ENCODE data around the gene MAML2.

Gene MAML2

GRCh38 chr11:95996621-95997235 lies 346.3 kb downstream of the MAML2 start:
- Mint-ChIP-seq H3K4me3 (no peak overlapping the region), H3K4me1 (ENCODE audit: low read depth) (peaks cover 40% of the 10 kb centered on the region), H3K27me3 (no peaks in the 10 kb centered on the region), H3K36me3 (ENCODE audit: low read depth) (peaks cover 28% of the 10 kb centered on the region), H3K9me3 (no peaks in the 10 kb centered on the region), H3K27ac (no peak overlapping the region)
- DNase-seq = no peak

DNA sequence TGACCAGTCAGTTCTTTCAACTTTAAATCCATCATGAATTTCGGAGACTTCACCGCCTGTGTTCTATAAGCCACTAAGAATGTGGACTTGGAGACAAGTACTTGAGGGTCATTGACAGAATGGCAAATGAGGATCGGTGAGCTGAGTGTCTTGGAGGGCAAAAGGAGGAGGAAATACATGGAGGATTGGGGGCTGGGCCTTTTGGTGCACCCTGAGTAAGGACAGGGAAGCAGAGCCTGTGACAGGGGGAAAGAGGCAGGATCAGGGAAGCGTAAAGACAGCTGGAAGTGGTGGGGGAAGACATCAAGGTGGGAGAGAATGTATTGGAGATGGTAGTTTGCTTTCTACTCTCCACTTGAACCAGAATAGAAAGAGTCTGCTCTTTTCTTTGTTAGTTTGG lies 348.7 kb downstream of the MAML2 start:
- peak overlapping the region; percentile 6 for H3K27ac Mint-ChIP-seq
- peaks cover 49% of the 10 kb centered on the region for H3K36me3 Mint-ChIP-seq (ENCODE audit: low read depth)
- no peaks in the 10 kb centered on the region for H3K9me3 Mint-ChIP-seq
- no peak for DNase-seq
- no peak overlapping the region for H3K4me3 Mint-ChIP-seq
- peaks cover 41% of the 10 kb centered on the region for H3K4me1 Mint-ChIP-seq (ENCODE audit: low read depth)
- H3K27me3 Mint-ChIP-seq = no peaks in the 10 kb centered on the region

GRCh38 chr11:95993438-95994298 lies 349.3 kb downstream of the MAML2 start:
- Mint-ChIP-seq H3K4me3 (no peak overlapping the region), H3K4me1 (ENCODE audit: low read depth) (peaks cover 39% of the 10 kb centered on the region), H3K9me3 (no peaks in the 10 kb centered on the region), H3K27me3 (no peaks in the 10 kb centered on the region), H3K27ac (no peak overlapping the region), H3K36me3 (ENCODE audit: low read depth) (peaks cover 53% of the 10 kb centered on the region)
- no peak for DNase-seq

GRCh38 chr11:95991545-95991944 lies 351.4 kb downstream of the MAML2 start:
- Mint-ChIP-seq H3K36me3 (ENCODE audit: low read depth) (peaks cover 61% of the 10 kb centered on the region), H3K27ac (peak overlapping the region; percentile 45), H3K27me3 (no peaks in the 10 kb centered on the region), H3K4me1 (ENCODE audit: low read depth) (peaks cover 27% of the 10 kb centered on the region), H3K9me3 (no peaks in the 10 kb centered on the region), H3K4me3 (no peak overlapping the region)
- DNase-seq = no peak

DNA sequence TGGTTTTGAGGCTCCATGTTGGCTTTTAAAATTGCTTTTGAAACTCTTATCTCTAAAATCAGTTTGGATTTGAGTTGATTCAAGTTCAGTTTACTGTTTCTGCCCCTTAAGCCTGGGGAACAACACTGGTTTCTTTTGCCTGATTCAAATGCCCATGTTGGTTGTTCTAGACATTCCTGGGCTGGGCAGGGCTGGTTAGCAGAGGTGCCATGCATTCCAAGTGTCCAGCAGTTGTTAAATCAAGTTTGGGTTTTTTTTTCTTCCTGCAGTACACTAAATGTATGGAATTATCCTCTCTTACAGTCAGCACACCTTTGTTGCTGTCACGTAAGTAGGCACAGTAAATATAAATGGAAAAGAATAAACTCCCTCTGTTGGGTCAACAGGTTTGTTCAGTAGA lies 351.9 kb downstream of the MAML2 start:
- H3K4me1 Mint-ChIP-seq (ENCODE audit: low read depth) = peaks cover 24% of the 10 kb centered on the region
- no peak for DNase-seq
- H3K27ac Mint-ChIP-seq = peak overlapping the region; percentile 45
- H3K36me3 Mint-ChIP-seq (ENCODE audit: low read depth) = peaks cover 66% of the 10 kb centered on the region
- no peaks in the 10 kb centered on the region for H3K9me3 Mint-ChIP-seq
- no peak overlapping the region for H3K4me3 Mint-ChIP-seq
- H3K27me3 Mint-ChIP-seq = no peaks in the 10 kb centered on the region

GRCh38 chr11:95989780-95990179 lies 353.2 kb downstream of the MAML2 start:
- Mint-ChIP-seq H3K36me3 (ENCODE audit: low read depth) (peaks cover 74% of the 10 kb centered on the region), H3K27ac (no peak overlapping the region)

DNA sequence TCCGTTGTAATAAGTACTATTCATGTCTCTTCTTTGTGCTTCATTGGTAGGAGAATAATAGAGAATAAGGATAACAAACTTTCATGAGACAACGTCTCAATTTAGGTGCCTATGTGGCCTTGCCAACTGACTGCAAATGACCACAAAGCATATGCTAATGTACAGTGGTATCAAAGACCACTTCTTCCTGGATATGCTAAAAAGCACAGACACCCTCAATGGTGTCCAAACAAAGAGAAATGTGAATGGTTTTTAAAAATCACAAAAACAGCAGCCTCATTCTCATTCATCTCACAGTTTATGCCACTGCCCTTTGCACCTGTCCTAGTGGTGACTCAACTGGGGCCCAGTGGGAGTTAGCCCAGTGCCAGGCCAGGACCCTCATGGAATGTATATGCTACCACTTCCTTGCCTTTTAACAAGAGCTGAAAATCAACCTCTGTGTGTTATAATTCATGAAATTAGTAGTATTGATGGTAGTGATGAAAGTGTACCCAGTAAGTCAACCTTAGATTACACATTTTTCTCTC lies 353.9 kb downstream of the MAML2 start:
- peaks cover 74% of the 10 kb centered on the region for H3K36me3 Mint-ChIP-seq (ENCODE audit: low read depth)
- peaks cover 18% of the 10 kb centered on the region for H3K4me1 Mint-ChIP-seq (ENCODE audit: low read depth)
- peak overlapping the region; percentile 46 for H3K27ac Mint-ChIP-seq
- no peaks in the 10 kb centered on the region for H3K27me3 Mint-ChIP-seq
- no peak for DNase-seq
- H3K4me3 Mint-ChIP-seq = no peak overlapping the region
- H3K9me3 Mint-ChIP-seq = no peaks in the 10 kb centered on the region

More at GRCh38 chr11:95989780-95990179, 353.2 kb downstream of the MAML2 start:
- no peak for DNase-seq
- Mint-ChIP-seq H3K4me1 (ENCODE audit: low read depth) (peaks cover 23% of the 10 kb centered on the region), H3K9me3 (no peaks in the 10 kb centered on the region), H3K27me3 (no peaks in the 10 kb centered on the region), H3K4me3 (no peak overlapping the region)

GRCh38 chr11:95985174-95985808 lies 357.7 kb downstream of the MAML2 start:
- Mint-ChIP-seq H3K4me1 (ENCODE audit: low read depth) (peaks cover 4% of the 10 kb centered on the region), H3K27ac (peak overlapping the region; percentile 45), H3K27me3 (no peaks in the 10 kb centered on the region), H3K36me3 (ENCODE audit: low read depth) (peaks cover 79% of the 10 kb centered on the region), H3K4me3 (no peak overlapping the region), H3K9me3 (no peaks in the 10 kb centered on the region)
- no peak for DNase-seq

DNA sequence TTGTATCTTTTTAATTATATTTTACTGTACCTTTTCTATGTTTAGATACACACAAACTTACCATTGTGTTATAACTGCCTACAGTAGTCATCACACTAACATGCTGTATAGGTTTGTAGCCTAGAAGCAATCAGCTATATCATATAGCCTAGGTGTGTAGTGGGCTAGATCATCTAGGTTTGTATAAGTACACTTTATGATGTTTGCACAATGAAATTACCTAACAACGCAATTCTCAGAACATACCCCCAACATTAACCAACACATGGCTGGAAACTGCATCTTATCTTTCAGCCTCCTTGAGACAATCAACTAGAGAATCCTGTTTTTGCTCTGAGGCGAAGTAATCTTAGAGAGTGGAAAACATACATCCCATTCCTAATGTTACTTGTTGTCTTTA lies 358.9 kb downstream of the MAML2 start:
- Mint-ChIP-seq H3K4me3 (no peak overlapping the region), H3K9me3 (no peaks in the 10 kb centered on the region), H3K27ac (no peak overlapping the region), H3K27me3 (no peaks in the 10 kb centered on the region), H3K4me1 (ENCODE audit: low read depth) (peaks cover 4% of the 10 kb centered on the region), H3K36me3 (ENCODE audit: low read depth) (peaks cover 80% of the 10 kb centered on the region)
- DNase-seq = no peak

DNA sequence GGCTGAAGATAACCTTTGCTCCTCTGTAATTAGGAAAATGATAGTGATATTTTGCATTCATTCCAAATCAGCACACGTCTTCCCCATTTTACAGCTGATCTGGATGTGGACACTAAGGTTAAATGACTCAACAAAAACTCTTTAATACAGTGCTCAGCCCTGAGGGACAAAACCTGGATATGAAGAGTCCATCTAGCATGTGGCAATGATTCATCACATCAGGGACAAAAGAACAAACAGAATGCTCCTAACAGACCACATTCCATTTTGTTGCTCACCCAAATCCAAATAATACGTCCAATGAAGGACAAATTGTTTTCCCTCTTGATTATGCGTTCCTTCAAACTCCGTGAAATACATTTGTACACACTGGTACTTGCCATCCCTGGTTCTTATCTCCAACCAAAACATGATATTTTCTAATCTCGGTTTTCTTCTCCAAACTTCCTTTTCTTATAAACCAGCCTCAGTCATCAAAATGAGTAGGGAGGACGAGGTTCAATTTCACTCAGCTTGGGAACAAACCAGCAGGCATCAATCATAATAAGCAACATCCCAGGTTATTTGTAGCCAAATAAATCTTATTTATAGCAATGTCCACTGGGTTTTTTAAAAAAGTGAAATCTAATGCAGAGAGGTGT lies 365.3 kb downstream of the MAML2 start:
- no peak for DNase-seq
- no peak overlapping the region for H3K27ac Mint-ChIP-seq
- H3K9me3 Mint-ChIP-seq = no peaks in the 10 kb centered on the region
- H3K4me3 Mint-ChIP-seq = no peak overlapping the region
- H3K36me3 Mint-ChIP-seq (ENCODE audit: low read depth) = peaks cover 64% of the 10 kb centered on the region
- H3K4me1 Mint-ChIP-seq (ENCODE audit: low read depth) = no peaks in the 10 kb centered on the region
- no peaks in the 10 kb centered on the region for H3K27me3 Mint-ChIP-seq

- DNase-seq = no peak
- peaks cover 54% of the 10 kb centered on the region for H3K36me3 Mint-ChIP-seq (ENCODE audit: low read depth)
- no peaks in the 10 kb centered on the region for H3K27me3 Mint-ChIP-seq
- H3K4me3 Mint-ChIP-seq = no peak overlapping the region
- no peaks in the 10 kb centered on the region for H3K9me3 Mint-ChIP-seq
- H3K27ac Mint-ChIP-seq = no peak overlapping the region
- H3K4me1 Mint-ChIP-seq (ENCODE audit: low read depth) = no peaks in the 10 kb centered on the region
Measured at GRCh38 chr11:95976550-95976949, 366.4 kb downstream of the MAML2 start.

- H3K4me3 Mint-ChIP-seq = no peak overlapping the region
- H3K27ac Mint-ChIP-seq = no peak overlapping the region
- DNase-seq = no peak
- no peaks in the 10 kb centered on the region for H3K4me1 Mint-ChIP-seq (ENCODE audit: low read depth)
- peaks cover 42% of the 10 kb centered on the region for H3K36me3 Mint-ChIP-seq (ENCODE audit: low read depth)
- no peaks in the 10 kb centered on the region for H3K9me3 Mint-ChIP-seq
- no peaks in the 10 kb centered on the region for H3K27me3 Mint-ChIP-seq
Measured at GRCh38 chr11:95975343-95975742, 367.7 kb downstream of the MAML2 start.

- H3K27me3 Mint-ChIP-seq = no peaks in the 10 kb centered on the region
- no peaks in the 10 kb centered on the region for H3K9me3 Mint-ChIP-seq
- no peak overlapping the region for H3K4me3 Mint-ChIP-seq
- no peak for DNase-seq
- no peaks in the 10 kb centered on the region for H3K4me1 Mint-ChIP-seq (ENCODE audit: low read depth)
- H3K36me3 Mint-ChIP-seq (ENCODE audit: low read depth) = peaks cover 11% of the 10 kb centered on the region
- no peak overlapping the region for H3K27ac Mint-ChIP-seq
Measured at GRCh38 chr11:95972060-95972459, 370.9 kb downstream of the MAML2 start.

DNA sequence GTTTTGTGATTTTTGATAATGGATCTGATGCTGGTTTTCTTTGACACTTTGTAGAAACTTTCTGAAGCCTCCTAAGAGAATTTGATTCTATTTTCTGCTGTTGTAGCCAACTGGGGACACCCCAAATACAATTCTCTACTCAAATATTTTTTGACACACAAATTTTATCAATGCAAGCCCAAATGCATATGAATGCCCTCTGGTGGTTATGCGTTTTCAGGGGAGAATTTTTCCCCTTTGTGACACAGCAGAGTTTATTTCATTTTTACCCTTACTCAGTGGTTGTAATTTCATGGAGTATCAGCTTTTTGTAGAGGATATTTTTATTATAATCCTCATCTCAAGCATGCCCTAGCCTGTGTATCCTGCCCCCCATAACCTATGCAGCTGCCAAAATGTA lies 374.4 kb downstream of the MAML2 start:
- no peaks in the 10 kb centered on the region for H3K36me3 Mint-ChIP-seq (ENCODE audit: low read depth)
- no peaks in the 10 kb centered on the region for H3K4me1 Mint-ChIP-seq (ENCODE audit: low read depth)
- H3K27ac Mint-ChIP-seq = no peak overlapping the region
- no peaks in the 10 kb centered on the region for H3K9me3 Mint-ChIP-seq
- no peak overlapping the region for H3K4me3 Mint-ChIP-seq
- H3K27me3 Mint-ChIP-seq = no peaks in the 10 kb centered on the region
- no peak for DNase-seq
